Mucosa of descending colon (tissue), 3 donors: ENCODE measurements around the gene MVD. TPM values are rescaled to one million over a fixed set of nuclear protein-coding genes. Genes with fewer than 3 reads are reported as not detected.

Experiments used
- ATAC-seq: fragments of 200-7000 bp; cut with Tn5 transposase; one replicate; pipeline ENCODE4 v1.9.1; 2020; ENCODE audit warnings: mild to moderate bottlenecking, moderate library complexity
- DNase-seq, 3 donors: peaks; one replicate each; pipeline ENCODE4 v3.0.0-alpha.2; 2020
- H3K36me3 ChIP-seq: fragments of 200-600 bp; one replicate; pipeline ENCODE4 v1.8.0; 2021; ENCODE audit warnings: low read depth, mild to moderate bottlenecking
- H3K4me1 ChIP-seq: fragments of 200-600 bp; one replicate; pipeline ENCODE4 v1.8.0; 2021; ENCODE audit warnings: low read depth, mild to moderate bottlenecking
- H3K4me3 ChIP-seq: fragments of 200-600 bp; one replicate; pipeline ENCODE4 v1.8.0; 2021; ENCODE audit warnings: mild to moderate bottlenecking
- H3K9me3 ChIP-seq: fragments of 200-600 bp; one replicate; pipeline ENCODE4 v1.8.0; 2021; ENCODE audit warnings: mild to moderate bottlenecking
- intact Hi-C, 2 donors: fragments of 100-400 bp; cut with DNase I in 1 of 2; cut with micrococcal nuclease in 1 of 2; formaldehyde crosslinking; loops; one replicate each; pipeline versions ENCODE4 v1.11.0 to v1.11.1; 2022; cut with DNase I, micrococcal nuclease
- total RNA-seq, 3 donors: library from RNA; stranded (reverse); fragmentation: NEBNext Ultra II Directional in 2 of 3; extraction: Animal tissue kit (Norgen Biotek cat#: 25700) in 2 of 3; gene quantifications; one replicate each; pipeline versions ENCODE4 v1.2.1 to v1.2.4, GENCODE V29; 2021 to 2023
- TF ChIP-seq, protein P1 (sequence below): fragments of 200-600 bp; IDR thresholded peaks from one replicate; pipeline ENCODE4 v1.8.0; 2022; ENCODE audit warnings: antibody characterized with exemption, mild to moderate bottlenecking
- donor health status: DM: no; HTN: no; CAD: no; lungs with moderate emphysema.
- donor health status: DM: no; HTN: no; CAD: no.
- donor health status: DM: no; HTN: yes; CAD: no.

The MVD gene
- total RNA-seq, 3 donors from 2014 or later, result 42.7 to 89.5 (median 72.5) TPM

DNA sequence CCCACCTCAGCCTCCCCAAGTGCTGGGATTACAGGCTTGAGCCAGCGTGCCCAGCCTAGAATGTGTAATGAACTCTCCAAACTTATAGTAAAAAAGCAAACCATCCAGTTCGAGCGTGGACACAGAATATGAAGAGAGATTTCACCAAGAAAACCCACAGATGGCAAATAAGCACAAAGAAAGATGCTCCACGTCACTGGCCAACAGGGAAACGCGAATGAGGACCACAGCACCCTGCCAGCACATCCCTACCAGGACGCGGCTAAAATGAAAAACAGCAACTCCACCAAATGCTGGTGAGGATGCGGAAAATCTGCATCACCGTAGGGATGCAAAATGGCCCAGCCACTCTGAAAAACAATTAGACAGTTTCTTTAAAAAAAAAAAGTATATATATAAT lies 1.4 kb downstream of the MVD start:
- Histone ChIP-seq H3K4me1 (peaks cover 9% of the 10 kb centered on the region), H3K9me3 (no peaks in the 10 kb centered on the region), H3K36me3 (no peaks in the 10 kb centered on the region), H3K4me3 (no peak overlapping the region)
- ATAC-seq (no peak), DNase-seq (no peak)
- intact Hi-C loops, result no loop called here
- TF ChIP-seq, protein P1, sequence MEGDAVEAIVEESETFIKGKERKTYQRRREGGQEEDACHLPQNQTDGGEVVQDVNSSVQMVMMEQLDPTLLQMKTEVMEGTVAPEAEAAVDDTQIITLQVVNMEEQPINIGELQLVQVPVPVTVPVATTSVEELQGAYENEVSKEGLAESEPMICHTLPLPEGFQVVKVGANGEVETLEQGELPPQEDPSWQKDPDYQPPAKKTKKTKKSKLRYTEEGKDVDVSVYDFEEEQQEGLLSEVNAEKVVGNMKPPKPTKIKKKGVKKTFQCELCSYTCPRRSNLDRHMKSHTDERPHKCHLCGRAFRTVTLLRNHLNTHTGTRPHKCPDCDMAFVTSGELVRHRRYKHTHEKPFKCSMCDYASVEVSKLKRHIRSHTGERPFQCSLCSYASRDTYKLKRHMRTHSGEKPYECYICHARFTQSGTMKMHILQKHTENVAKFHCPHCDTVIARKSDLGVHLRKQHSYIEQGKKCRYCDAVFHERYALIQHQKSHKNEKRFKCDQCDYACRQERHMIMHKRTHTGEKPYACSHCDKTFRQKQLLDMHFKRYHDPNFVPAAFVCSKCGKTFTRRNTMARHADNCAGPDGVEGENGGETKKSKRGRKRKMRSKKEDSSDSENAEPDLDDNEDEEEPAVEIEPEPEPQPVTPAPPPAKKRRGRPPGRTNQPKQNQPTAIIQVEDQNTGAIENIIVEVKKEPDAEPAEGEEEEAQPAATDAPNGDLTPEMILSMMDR, result no peak

DNA sequence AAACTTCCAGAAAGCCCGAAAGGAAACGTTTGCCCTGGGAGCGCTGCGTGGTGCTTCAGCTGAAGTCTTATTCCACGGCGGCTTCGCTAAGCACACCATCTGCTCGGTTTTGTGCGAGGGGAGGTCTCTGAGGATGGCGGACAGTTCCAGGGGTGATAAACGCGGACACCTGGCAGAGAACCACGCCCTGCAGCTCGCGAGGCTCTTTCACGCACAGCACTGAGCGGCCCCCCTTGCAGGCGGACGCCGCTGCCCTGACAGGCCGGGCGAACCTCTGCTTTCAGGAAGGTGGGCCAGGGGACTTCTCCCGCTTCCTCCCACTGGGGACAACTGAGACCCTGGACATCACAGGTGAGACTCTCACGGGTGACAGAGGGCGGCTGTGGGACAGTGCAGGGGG lies 3.7 kb downstream of the MVD start:
- Histone ChIP-seq H3K9me3 (no peaks in the 10 kb centered on the region), H3K4me3 (no peak overlapping the region), H3K4me1 (peaks cover 9% of the 10 kb centered on the region), H3K36me3 (no peaks in the 10 kb centered on the region)
- ATAC-seq, result no peak
- TF ChIP-seq, protein P1, result no peak
- DNase-seq, result no peak
- intact Hi-C loops, result no loop called here

DNA sequence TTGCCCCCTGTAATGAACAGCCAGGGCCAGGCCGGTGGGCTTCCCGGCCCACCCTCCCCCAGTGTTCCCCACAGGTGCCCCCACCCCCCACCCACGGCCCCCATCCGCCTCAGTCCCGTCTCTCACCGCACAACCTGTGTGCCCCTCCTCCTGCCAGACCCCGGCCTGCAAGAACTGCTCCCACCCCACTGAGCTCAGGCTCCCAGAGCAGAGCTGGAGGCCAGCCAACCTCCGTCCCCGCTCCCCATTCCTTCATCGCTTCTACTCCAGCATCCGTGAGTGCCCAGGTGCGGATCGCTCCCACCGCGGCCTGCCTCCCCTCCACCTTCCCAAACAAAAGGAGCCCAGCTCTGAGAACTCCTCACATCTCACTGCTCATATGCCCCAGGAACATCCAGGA lies 4.2 kb downstream of the MVD start:
- H3K4me3 ChIP-seq, result no peak overlapping the region
- no peaks in the 10 kb centered on the region for H3K9me3 ChIP-seq
- no peak for DNase-seq
- TF ChIP-seq, protein P1, result no peak
- H3K4me1 ChIP-seq, result peaks cover 6% of the 10 kb centered on the region
- no peak for ATAC-seq
- H3K36me3 ChIP-seq, result no peaks in the 10 kb centered on the region
- intact Hi-C loops, result no loop called here

DNA sequence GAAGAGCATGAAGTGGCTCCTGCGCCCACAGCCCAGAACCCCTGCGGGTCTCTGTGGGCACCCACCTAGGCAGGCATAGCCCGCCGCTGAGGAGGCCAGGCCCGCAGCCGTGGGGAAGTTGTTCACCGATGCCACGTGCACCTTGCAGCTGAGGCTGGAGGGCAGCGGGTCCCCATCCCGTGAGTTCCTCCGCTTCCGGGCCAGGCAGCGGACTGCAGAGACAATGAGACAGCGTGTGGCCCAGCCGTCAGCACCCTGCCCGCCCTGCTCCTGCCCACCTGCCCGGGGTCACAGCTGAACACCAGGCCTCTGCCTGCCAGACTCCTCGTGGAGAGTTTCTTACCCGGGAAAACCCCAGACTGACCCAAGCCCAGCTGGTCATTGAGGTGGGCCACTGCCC lies 5.5 kb downstream of the MVD start:
- intact Hi-C loops, result no loop called here
- Histone ChIP-seq H3K4me1 (peaks cover 6% of the 10 kb centered on the region), H3K9me3 (no peaks in the 10 kb centered on the region), H3K4me3 (no peak overlapping the region), H3K36me3 (no peaks in the 10 kb centered on the region)
- DNase-seq, result no peak
- TF ChIP-seq, protein P1, result no peak
- ATAC-seq, result no peak

- no peak overlapping the region for H3K4me3 ChIP-seq
- no peak for ATAC-seq
- no peaks in the 10 kb centered on the region for H3K9me3 ChIP-seq
- H3K4me1 ChIP-seq, result peaks cover 8% of the 10 kb centered on the region
- TF ChIP-seq, protein P1, result no peak
- H3K36me3 ChIP-seq, result no peaks in the 10 kb centered on the region
- no peak for DNase-seq
- intact Hi-C loops, result no loop called here
These were observed 6.5 kb downstream of the MVD start for GRCh38 chr16:88656291-88656980.
